ENCODE measurements around the gene MACF1. TPM values are rescaled to one million over a fixed set of nuclear protein-coding genes. Genes with fewer than 3 reads are reported as not detected.

Gene MACF1
- total RNA-seq, 4 donors from 2014 or later: 210 to 602 (median 573) TPM

DNA sequence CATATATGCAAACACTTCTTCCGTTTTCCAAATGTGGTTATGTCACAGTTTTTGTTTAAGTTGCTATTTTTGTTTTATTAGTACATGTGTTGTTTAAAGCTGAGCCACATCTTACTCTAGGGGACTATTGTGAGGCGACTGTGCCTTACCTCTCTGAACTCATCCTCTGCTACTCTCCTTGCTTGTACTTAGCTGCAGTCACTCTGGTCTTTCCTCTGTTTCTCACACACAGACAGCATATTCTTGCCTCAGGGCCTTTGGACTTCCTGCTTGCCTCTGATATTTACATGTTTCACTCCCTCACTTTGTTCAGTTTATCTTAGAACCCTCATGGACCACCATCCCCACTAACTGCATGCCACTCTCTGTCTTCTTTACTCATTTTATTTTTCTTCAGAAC, 101.1 kb downstream of the MACF1 start:
- Histone ChIP-seq H3K9me3 (no peaks in the 10 kb centered on the region), H3K4me1 (no peaks in the 10 kb centered on the region), H3K36me3 (no peaks in the 10 kb centered on the region), H3K27me3 (no peaks in the 10 kb centered on the region), H3K4me3 (no peak overlapping the region), H3K27ac (no peak overlapping the region)
- no peak for DNase-seq
- TF ChIP-seq POLR2A (IDR thresholded peaks at IDR 0.05) (no peak), CTCF (IDR thresholded peaks at IDR 0.05) (no peak)
- intact Hi-C loops (cut with DNase I; ENCODE audit: low total_unique reads): no loop called here

GRCh38 chr1:39310015-39310414, 105.5 kb downstream of the MACF1 start:
- H3K9me3 ChIP-seq: no peaks in the 10 kb centered on the region
- H3K4me1 ChIP-seq: no peaks in the 10 kb centered on the region
- no peaks in the 10 kb centered on the region for H3K36me3 ChIP-seq
- H3K27ac ChIP-seq: no peak overlapping the region
- no peak for DNase-seq
- no peak for TF ChIP-seq POLR2A (IDR thresholded peaks at IDR 0.05)
- no peak for TF ChIP-seq CTCF (IDR thresholded peaks at IDR 0.05)
- no peak overlapping the region for H3K4me3 ChIP-seq
- intact Hi-C loops (cut with DNase I; ENCODE audit: low total_unique reads): no loop called here
- H3K27me3 ChIP-seq: no peaks in the 10 kb centered on the region

DNA sequence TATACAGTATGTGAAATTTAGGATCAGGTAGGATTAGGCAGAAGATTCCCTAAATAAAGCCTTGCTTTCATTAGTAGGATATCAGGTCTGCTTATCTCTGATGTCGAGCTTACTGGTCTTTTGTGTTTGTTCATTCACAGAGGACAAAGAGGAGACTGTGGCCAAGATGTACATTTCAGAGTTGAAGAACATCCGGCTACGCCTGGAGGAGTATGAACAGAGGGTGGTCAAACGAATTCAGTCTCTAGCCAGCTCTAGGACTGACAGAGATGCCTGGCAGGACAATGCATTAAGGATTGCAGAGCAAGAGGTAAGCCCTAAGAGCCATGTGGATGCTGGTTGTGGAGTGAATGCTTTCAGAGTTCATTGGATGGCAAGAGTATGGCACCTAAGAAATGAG, 106.2 kb downstream of the MACF1 start:
- intact Hi-C loops (cut with DNase I; ENCODE audit: low total_unique reads): no loop called here
- no peaks in the 10 kb centered on the region for H3K36me3 ChIP-seq
- H3K4me3 ChIP-seq: no peak overlapping the region
- no peak overlapping the region for H3K27ac ChIP-seq
- no peak for DNase-seq
- no peaks in the 10 kb centered on the region for H3K9me3 ChIP-seq
- no peaks in the 10 kb centered on the region for H3K4me1 ChIP-seq
- no peak for TF ChIP-seq POLR2A (IDR thresholded peaks at IDR 0.05)
- TF ChIP-seq CTCF (IDR thresholded peaks at IDR 0.05): no peak
- no peaks in the 10 kb centered on the region for H3K27me3 ChIP-seq

DNA sequence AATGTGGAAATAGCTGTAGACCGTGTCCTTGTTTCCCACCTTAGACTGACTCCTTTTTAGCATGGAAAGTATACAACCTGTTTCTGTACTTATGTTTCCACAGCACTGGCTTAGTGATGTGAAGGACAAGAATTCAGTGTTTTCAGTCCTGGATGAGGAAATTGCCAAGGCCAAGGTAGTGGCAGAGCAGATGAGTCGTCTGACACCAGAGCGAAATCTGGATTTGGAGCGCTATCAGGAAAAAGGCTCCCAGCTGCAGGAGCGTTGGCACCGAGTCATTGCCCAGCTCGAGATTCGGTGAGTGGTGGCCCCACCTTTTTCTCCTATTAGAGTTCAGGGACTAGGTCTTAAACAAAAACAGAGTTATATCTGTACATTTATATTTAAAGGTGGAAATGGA, 112.6 kb downstream of the MACF1 start:
- no peak for TF ChIP-seq CTCF (IDR thresholded peaks at IDR 0.05)
- no peak for TF ChIP-seq POLR2A (IDR thresholded peaks at IDR 0.05)
- intact Hi-C loops (cut with DNase I; ENCODE audit: low total_unique reads): no loop called here
- Histone ChIP-seq H3K9me3 (no peaks in the 10 kb centered on the region), H3K27me3 (no peaks in the 10 kb centered on the region), H3K4me1 (no peaks in the 10 kb centered on the region), H3K36me3 (no peaks in the 10 kb centered on the region), H3K4me3 (no peak overlapping the region), H3K27ac (no peak overlapping the region)
- no peak for DNase-seq

GRCh38 chr1:39317910-39318633, 113.6 kb downstream of the MACF1 start:
- DNase-seq: no peak
- no peaks in the 10 kb centered on the region for H3K9me3 ChIP-seq
- intact Hi-C loops (cut with DNase I; ENCODE audit: low total_unique reads): no loop called here
- H3K27ac ChIP-seq: no peak overlapping the region
- no peaks in the 10 kb centered on the region for H3K27me3 ChIP-seq
- H3K36me3 ChIP-seq: no peaks in the 10 kb centered on the region
- TF ChIP-seq POLR2A (IDR thresholded peaks at IDR 0.05) (no peak), CTCF (IDR thresholded peaks at IDR 0.05) (no peak)
- no peak overlapping the region for H3K4me3 ChIP-seq
- no peaks in the 10 kb centered on the region for H3K4me1 ChIP-seq

All from uterus (tissue), 4 donors.